DMS 273 (cell line): ENCODE data around the gene MTM1.

Experiments
- DNase-seq: peaks from one replicate; lab custom pipeline; 2025; ENCODE audit not compliant: unreplicated experiment; lab: John Stamatoyannopoulos, UW

MTM1 gene

GRCh38 chrX:150651906-150652305, 83.5 kb downstream of the MTM1 start:
- no peak for DNase-seq

DNA sequence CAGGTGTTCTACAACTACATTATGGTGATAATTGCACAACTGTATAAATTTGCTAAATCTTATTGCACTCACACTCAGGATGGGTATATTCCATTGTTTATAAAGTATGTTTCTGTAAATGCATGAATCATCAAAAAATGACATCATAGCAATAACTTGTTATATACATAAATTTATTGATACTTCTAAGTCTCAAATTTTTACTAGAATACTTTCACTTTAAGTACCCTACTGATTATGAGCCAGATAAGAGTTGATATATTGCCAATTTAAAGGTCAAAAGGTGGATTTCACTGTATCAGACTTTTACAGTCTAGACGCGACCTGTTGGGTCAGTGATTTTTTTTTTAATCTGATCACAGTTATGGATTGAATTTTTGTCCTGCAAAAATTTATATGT, 87.4 kb downstream of the MTM1 start:
- DNase-seq: no peak

DNA sequence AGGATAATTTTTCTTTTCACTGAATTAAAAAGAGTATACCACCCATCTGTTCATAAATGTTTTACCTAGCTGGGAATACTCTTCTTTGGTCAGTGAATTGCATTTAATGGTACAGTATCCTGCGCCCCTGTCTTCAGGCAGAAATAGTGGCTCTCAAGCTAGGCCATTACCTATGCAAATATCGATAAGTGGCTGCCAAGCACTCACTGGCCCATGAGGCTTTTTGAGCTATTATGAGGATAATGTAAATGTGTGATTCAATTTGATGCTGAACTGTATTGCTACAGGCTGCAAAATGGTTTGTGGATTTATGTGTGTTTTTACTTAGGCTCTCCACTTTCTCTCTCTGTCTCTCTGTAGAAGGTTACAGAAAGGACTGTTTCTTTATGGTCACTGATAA, 94.7 kb downstream of the MTM1 start:
- DNase-seq: peak; percentile 16

GRCh38 chrX:150664290-150664689, 95.9 kb downstream of the MTM1 start:
- peak; percentile 87 for DNase-seq

- DNase-seq: peak; percentile 86
Observed at GRCh38 chrX:150676221-150676620, 107.8 kb downstream of the MTM1 start.

DNA sequence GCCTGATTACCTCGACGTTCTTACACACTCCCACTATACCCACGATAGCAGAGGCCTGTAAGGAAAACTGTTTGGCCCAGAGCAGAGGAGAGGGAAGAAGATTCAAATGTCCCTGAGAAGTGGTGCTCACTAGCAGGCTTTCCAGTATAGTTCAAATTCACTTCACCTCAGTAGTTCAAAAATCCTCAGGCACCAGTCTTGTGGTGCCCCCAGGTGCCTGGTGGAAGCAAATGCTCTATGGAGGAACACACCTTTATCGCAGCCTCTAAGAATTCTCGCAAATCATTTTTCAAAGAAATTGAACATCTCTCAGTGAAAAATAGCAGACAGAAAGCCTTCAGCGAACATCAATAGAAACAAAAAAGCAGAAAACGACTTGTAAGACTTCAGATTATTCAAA, 112.6 kb downstream of the MTM1 start:
- peak; percentile 63 for DNase-seq

DNA sequence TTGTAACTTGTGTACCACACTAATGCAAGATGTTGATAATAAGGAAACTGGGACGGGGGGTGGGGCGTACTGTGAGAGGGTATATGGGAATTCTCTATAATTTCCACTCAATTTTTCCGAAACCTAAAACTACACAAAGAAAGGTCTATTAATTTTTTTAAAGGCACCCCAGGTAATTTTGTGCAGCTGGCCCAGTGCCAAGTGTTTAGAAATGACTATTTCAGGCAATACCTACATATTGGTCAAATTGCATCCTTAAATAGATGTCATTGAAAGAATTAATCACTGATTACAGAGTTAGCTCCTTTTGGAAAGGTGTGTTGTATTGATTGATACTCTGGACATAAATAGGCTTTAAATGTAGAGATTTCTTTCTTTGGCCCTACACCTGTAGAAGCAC, 114.7 kb downstream of the MTM1 start:
- DNase-seq: no peak

GRCh38 chrX:150683536-150684146, 115.2 kb downstream of the MTM1 start:
- DNase-seq: peak; percentile 83

- no peak for DNase-seq
Observed at GRCh38 chrX:150688911-150689451, 120.6 kb downstream of the MTM1 start.

DNA sequence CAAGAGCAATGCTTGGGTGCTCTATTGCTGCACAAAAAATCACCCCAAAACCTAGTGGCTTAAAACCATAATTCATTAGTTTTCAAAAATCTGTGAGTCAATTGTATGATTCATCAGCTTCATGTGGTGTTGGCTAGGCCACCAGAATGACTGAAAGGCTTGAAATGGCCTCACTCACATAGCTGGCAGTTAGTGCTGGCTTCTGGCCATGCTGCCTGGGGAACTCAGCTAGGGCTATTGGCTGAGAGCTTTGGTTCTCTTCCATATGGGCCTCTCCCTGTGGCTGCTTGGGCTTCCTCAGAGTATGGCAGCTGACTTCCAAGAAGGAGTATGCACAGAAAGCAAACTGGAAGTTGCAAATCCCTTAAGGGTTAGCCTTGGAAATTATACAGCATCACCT, 121.7 kb downstream of the MTM1 start:
- peak; percentile 21 for DNase-seq

- DNase-seq: no peak
Observed at GRCh38 chrX:150692296-150692695, 123.9 kb downstream of the MTM1 start.

DNA sequence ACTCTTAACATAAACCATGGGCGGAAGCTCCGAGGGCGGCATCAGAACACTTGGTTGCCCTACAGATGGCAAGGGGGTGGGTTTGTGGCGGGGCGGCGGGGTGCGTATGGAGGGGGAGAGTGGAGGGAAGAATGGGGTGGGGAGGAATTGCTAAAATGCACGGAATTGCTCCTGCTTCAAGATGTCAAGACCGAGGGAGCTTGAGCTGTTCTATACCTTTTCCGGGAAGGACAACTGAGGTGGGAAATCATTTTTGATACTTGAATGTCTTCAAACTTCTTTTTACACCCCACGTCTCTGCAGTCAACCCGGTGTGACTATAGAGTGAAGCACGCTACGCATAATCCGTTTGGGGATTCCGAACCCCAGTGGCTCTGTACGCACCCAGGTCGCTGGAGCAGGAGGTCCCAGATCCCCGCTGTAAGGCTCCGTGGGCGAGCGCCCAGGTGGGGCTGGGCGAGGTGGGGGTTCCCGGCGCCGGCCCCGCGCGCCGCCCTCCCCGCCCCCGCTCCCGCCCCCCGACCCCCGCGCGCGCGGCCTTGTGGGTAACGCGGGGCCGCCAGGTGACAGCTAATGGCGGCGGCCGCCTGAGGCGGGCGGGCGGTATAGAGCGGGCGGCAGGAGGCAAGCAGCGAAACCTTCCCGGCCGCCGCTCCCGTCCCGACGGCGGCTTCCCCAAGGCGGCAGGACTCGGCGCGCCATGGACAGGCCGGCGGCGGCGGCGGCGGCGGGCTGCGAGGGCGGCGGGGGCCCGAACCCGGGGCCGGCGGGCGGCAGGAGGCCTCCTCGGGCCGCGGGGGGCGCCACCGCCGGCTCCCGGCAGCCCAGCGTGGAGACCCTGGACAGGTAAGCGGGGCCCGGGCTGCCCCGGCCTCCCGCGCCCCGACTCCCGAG, 124.7 kb downstream of the MTM1 start, which contains the start of gene MTMR1:
Gene MTMR1 (plus strand): TSS at position 566 of the 894 bp plus-strand sequence. CDS start 135 bp downstream, at position 701.
- DNase-seq: peak; percentile 71

GRCh38 chrX:150693725-150694574, 125.5 kb downstream of the MTM1 start:
- peak; percentile 84 for DNase-seq

DNA sequence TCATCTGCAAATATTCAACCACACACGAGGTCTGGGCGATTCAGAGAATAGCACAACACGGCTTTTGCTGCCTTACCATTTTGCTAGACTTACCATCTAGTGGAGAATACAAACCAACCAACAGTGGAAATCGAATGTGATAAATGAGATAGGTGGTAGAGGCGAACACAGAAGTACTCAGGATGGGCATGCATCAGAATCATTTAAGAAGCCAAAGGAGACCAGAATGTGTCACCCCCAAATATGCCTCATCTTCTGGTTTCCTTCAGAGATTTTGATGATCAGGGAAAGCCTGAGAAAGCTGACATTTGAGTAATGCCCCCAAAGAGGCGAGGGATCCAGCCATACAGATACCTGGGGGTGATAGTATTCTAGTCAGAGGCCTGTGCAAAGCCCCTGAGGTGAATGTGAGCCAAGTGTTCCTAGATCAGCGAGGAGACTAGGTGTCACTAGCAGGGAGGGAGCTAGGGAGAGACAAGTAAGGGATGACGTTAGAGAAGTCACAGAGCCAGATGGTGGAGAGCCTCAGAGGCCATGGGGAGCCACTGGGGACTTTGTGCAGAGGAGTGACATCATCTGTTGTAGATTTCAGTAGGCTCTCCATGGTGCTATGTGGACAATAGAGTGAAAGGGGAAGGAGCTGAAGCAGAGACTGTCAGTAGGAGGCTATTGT, 126.5 kb downstream of the MTM1 start:
- peak; percentile 40 for DNase-seq

- DNase-seq: no peak
Observed at GRCh38 chrX:150696331-150696730, 127.9 kb downstream of the MTM1 start.

DNA sequence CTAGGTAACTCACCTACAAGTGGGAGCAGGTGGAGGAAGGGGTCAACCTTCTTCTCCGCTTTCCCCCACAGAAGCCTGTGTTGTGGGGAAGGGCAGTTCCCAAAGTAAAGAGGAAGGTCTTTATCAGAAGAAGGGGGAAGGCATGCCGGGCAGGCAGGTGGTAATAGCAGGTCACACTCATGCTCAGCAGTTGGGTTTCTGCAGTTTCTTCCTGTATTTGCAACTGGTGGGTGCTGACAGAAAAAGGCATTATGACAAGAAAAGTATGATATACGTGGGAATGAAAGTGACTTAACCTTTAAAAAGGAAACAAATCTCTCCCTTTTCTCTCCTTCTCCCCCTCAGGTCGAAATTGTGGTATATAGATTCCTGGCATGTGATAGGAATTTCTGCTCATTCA, 128.4 kb downstream of the MTM1 start:
- DNase-seq: no peak

GRCh38 chrX:150697641-150698040, 129.2 kb downstream of the MTM1 start:
- no peak for DNase-seq

DNA sequence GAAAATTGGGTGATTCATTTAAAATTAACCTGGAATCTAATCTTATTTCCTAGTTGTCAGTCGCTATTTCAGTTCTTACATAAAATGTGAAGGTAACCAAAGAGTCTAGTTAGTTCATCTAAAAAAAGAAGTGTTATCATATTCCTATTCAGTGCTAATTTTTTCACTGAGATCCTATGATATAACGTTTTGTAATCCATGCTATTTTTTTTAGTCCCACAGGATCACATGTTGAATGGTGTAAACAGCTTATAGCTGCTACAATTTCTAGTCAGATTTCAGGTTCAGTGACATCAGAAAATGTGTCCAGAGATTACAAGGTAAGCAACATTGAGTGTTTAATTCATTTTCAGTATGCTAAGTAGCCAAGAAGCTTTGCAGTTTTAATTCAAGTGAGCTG, 130.6 kb downstream of the MTM1 start:
- DNase-seq: no peak

DNA sequence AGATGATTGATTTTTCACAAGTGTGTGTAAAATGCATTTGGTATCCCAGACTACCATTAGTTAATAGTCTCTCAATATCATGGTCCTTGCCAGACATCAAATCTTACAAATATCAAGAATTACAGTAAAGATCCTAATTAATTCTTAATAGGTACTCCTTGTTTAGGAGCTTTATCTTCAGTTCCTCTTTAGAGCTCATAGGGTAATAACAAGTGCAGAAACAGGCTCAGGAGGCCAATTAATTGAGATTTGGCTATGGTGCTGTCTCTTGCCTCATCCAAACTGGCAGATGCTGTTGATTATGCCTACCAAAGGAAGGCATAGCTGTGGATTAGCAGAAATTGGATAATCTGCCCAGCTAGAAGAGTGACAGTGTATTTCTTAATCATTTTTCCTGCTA, 131.7 kb downstream of the MTM1 start:
- no peak for DNase-seq

DNA sequence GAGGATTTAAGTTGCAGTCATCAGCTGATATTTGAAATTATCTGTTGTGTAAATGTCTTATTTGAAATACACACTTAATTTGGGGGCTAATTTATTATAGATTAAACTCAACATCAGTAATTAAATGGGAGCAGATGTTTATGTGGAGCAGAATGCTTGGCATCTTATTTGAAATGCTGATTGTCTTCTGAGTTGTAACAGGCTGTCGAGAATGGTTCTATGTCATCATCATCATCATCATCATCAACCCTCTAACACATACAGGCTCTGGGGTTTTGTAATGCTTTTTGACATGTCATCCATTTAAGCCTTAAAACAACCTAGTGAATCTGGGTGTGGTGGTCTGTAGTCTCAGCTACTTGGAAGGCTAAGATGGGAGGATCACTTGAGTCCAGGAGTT, 133.0 kb downstream of the MTM1 start:
- DNase-seq: no peak
